HepG2 (cell line): ENCODE data around the gene CNGA3.

ENCODE experiments used
- JUN ChIP-seq: sonication (generic); formaldehyde crosslinking; IDR thresholded peaks from 2 replicates; pipeline ENCODE4 v1.4.0; 2020; ENCODE audit warnings: mild to moderate bottlenecking, missing genetic modification reagents
- RARG ChIP-seq: sonication (generic); formaldehyde crosslinking; IDR thresholded peaks from 2 replicates; pipeline ENCODE4 v1.4.0; 2020; ENCODE audit warnings: low read depth, mild to moderate bottlenecking, missing genetic modification reagents
- RELA ChIP-seq: sonication (generic); formaldehyde crosslinking; IDR thresholded peaks from 2 replicates; pipeline ENCODE4 v1.4.0; 2020; ENCODE audit warnings: missing genetic modification reagents
- REXO4 ChIP-seq: sonication (generic); formaldehyde crosslinking; IDR thresholded peaks from 2 replicates; pipeline ENCODE4 v1.8.0; 2022; ENCODE audit warnings: missing genetic modification reagents, mild to moderate bottlenecking, borderline replicate concordance
- ZBTB7A ChIP-seq: sonication (generic); formaldehyde crosslinking; IDR thresholded peaks from 2 replicates; pipeline ENCODE4 v1.8.0; 2022; ENCODE audit warnings: mild to moderate bottlenecking, missing genetic modification reagents
- ZNF775 ChIP-seq: sonication (generic); formaldehyde crosslinking; IDR thresholded peaks from 2 replicates; pipeline ENCODE4 v1.4.0; 2020; ENCODE audit warnings: missing genetic modification reagents, mild to moderate bottlenecking, moderate library complexity, borderline replicate concordance

- TF ChIP-seq ZNF775: no peak
- TF ChIP-seq RARG (CRISPR knock-in tag): no peak
- TF ChIP-seq RELA (CRISPR knock-in tag): no peak
- no peak for TF ChIP-seq ZBTB7A (CRISPR knock-in tag)
- TF ChIP-seq REXO4 (CRISPR knock-in tag): no peak
- TF ChIP-seq JUN (CRISPR knock-in tag): no peak
Observed at GRCh38 chr2:98426771-98427170, 80.5 kb downstream of the CNGA3 start.
